Loucy (cell line): ENCODE measurements around the gene ZDHHC19.

ENCODE experiments used
- EZH2phosphoT487 ChIP-seq: fragments of 200-600 bp; IDR thresholded peaks from 2 replicates; pipeline ENCODE4 v1.6.1; 2018; ENCODE audit warnings: antibody characterized with exemption, mild to moderate bottlenecking, moderate library complexity, borderline replicate concordance
- TF ChIP-seq, protein P1 (sequence below): fragments of 200-600 bp; sonication (generic); conservative IDR thresholded peaks from 2 replicates; pipeline ENCODE4 v1.5.1; 2014; ENCODE audit warnings: mild to moderate bottlenecking, antibody characterized with exemption, low read length

DNA sequence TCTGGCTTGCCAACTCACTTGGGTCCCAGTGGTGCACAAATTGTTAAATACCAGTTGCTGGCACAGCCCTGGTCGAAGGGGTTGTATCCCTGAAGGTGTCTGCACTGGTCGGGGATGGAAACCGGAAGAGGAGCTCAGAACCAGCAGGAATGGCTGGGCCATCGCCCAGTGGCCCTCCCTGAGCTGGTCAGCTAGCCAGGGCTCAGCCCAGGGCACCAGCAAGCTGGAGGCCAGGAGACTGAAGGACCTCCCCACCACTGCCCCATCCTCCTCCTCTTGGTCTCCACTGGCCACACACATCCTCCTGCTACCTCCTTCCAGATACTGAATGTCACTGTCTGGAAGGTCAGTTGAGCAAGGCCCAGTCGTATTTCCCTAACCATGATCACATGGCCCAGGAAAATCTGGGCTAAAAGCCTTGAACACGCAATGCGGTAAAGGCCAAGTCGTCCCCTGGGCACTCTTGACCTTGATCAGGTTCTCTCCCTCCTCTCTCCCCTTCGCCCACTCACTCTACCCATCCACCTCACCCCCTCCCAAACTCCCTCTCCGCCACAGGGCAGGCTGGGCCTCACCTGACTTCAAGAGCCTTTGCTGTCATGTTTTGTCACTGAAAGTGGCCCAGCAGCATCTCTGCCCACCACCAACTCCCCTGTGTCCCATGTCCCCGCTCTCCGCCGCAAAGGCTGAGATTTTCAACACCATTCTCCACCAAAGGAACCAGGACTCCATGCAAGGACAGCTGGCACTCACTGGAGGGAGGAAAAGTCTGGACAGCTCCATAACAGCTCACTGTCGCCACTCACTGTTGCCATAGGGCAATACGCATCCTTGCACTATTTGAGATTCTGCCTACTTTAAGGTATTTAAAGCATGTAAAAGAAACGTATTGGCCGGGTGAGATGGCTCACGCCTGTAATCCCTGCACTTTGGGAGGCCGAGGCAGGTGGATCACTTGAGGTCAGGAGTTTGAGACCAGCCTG lies 12.1 kb downstream of the ZDHHC19 start:
- TF ChIP-seq, protein P1, sequence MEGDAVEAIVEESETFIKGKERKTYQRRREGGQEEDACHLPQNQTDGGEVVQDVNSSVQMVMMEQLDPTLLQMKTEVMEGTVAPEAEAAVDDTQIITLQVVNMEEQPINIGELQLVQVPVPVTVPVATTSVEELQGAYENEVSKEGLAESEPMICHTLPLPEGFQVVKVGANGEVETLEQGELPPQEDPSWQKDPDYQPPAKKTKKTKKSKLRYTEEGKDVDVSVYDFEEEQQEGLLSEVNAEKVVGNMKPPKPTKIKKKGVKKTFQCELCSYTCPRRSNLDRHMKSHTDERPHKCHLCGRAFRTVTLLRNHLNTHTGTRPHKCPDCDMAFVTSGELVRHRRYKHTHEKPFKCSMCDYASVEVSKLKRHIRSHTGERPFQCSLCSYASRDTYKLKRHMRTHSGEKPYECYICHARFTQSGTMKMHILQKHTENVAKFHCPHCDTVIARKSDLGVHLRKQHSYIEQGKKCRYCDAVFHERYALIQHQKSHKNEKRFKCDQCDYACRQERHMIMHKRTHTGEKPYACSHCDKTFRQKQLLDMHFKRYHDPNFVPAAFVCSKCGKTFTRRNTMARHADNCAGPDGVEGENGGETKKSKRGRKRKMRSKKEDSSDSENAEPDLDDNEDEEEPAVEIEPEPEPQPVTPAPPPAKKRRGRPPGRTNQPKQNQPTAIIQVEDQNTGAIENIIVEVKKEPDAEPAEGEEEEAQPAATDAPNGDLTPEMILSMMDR, result peak; percentile 69
- no peak for TF ChIP-seq EZH2phosphoT487
